GM12892 (cell line): ENCODE measurements around the gene CDH23.

Experiments used
- POLR2A ChIP-seq: IDR thresholded peaks from 2 replicates; pipeline ENCODE4 v1.6.1; 2011; ENCODE audit warnings: low read depth, low read length, control low read depth
- POLR2AphosphoS5 ChIP-seq: IDR thresholded peaks from 2 replicates; pipeline ENCODE4 v1.6.1; 2011; ENCODE audit warnings: low read depth, low read length, control low read depth
- TAF1 ChIP-seq: IDR thresholded peaks from 2 replicates; pipeline ENCODE4 v1.6.1; 2011; ENCODE audit warnings: low read depth, mild to moderate bottlenecking, control low read depth, low read length, borderline replicate concordance

- no peak for TF ChIP-seq POLR2A
- no peak for TF ChIP-seq TAF1
- no peak for TF ChIP-seq POLR2AphosphoS5
These were observed 338.1 kb downstream of the CDH23 start for GRCh38 chr10:71734797-71735196.
